Muscle of leg (tissue), 11 donors: ENCODE data around the gene WWOX. TPM values are rescaled to one million over a fixed set of nuclear protein-coding genes. Genes with fewer than 3 reads are reported as not detected.

Experiments used
- DNase-seq: peaks from one replicate; pipeline ENCODE4 v3.0.0; 2013
- H3K27ac ChIP-seq: one replicate; pipeline ENCODE4 v1.5.1; 2013; ENCODE audit warnings: mild to moderate bottlenecking, low read length, control low read depth
- H3K27me3 ChIP-seq: one replicate; pipeline ENCODE4 v1.6.1; 2013; ENCODE audit warnings: low read length; ENCODE audit not compliant: control insufficient read depth, insufficient read depth
- H3K36me3 ChIP-seq: one replicate; pipeline ENCODE4 v1.6.1; 2013; ENCODE audit warnings: low read length; ENCODE audit not compliant: control insufficient read depth, insufficient read depth
- H3K4me1 ChIP-seq: one replicate; pipeline ENCODE4 v1.6.1; 2013; ENCODE audit warnings: low read length; ENCODE audit not compliant: control insufficient read depth, insufficient read depth
- H3K4me3 ChIP-seq: one replicate; pipeline ENCODE4 v1.5.1; 2013; ENCODE audit warnings: low read length, control low read depth
- H3K9me3 ChIP-seq: replicated peaks from 2 replicates; pipeline ENCODE4 v1.6.1; 2013; ENCODE audit warnings: low read depth, low read length; ENCODE audit not compliant: control insufficient read depth
- WGBS: methylation state at CpG from one replicate; pipeline ENCODE4 v1.1.5; 2013; ENCODE audit warnings: missing lambda C conversion rate; ENCODE audit not compliant: insufficient coverage; 5-methylcytosine and 5-hydroxymethylcytosine counted together
- polyA plus RNA-seq, 8 donors: library from polyadenylated mRNA; unstranded; fragments of 120-200 nt; gene quantifications; one replicate each; pipeline versions ENCODE4 v1.2.1 to v1.2.3, GENCODE V29; 2013; ENCODE audit warnings: inconsistent platforms in 1 of 8, low replicate concordance in 1 of 8; ENCODE audit not compliant: insufficient read length in 8 of 8, insufficient read depth in 1 of 8
- total RNA-seq: library from RNA; stranded (reverse); fragments of 120-200 nt; gene quantifications from one replicate; pipeline ENCODE4 v1.2.4, GENCODE V29; 2013

The WWOX gene
- total and polyA plus RNA-seq, 9 donors = 8.1 to 15.8 (median 12.2) TPM

GRCh38 chr16:78998879-78999278 lies 899.4 kb downstream of the WWOX start:
- Histone ChIP-seq H3K27me3 (peaks cover 4% of the 10 kb centered on the region), H3K4me1 (peaks cover 25% of the 10 kb centered on the region), H3K36me3 (no peaks in the 10 kb centered on the region), H3K27ac (no peak overlapping the region), H3K9me3 (peaks cover 2% of the 10 kb centered on the region), H3K4me3 (no peak overlapping the region)
- WGBS = 89% methylated on average over 4 of the region's 11 CpGs
- no peak for DNase-seq

DNA sequence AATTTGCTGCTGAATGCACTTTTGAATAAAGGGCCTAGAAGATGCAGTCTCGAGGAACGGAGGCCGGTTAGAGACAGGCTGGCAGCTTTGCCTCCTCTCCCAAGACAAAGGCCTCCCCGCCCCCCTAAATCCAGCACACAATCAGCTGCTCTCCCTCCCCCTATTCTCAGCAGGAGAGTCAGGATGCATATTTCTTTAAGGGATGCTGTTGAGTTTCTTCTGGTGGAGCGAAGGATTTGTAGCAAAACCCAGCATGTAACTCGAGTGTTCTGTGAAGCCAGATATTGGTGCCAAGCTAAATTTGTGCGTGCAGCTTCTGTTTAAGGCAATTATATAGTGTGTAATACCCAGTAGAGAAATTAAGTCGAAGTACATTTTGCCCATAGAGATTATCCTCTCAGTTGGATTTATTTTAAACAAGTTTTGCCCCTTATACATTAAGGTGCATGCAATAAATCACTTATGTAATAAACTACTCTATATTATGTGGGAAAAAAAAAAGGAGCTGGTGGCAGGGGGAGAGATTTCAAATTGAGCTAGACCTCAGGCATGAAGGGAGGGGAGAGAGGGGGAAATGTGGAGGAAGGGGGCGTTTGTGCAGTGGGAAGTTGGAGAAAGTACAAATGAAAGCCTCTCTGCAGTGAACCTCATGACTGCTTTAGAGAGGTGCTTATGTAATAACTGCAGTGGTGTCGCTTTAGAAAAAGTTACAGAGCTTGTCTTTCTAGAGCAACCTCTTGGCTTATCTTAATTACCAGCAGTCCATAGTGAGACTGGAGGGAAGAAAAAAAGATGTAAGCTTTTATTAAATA lies 901.9 kb downstream of the WWOX start:
- DNase-seq = peak; percentile 40
- Histone ChIP-seq H3K36me3 (no peaks in the 10 kb centered on the region), H3K27me3 (peaks cover 4% of the 10 kb centered on the region), H3K4me3 (no peak overlapping the region), H3K27ac (no peak overlapping the region), H3K4me1 (peaks cover 39% of the 10 kb centered on the region), H3K9me3 (peaks cover 2% of the 10 kb centered on the region)
- WGBS = 0% methylated on average over 1 of the region's 10 CpGs

DNA sequence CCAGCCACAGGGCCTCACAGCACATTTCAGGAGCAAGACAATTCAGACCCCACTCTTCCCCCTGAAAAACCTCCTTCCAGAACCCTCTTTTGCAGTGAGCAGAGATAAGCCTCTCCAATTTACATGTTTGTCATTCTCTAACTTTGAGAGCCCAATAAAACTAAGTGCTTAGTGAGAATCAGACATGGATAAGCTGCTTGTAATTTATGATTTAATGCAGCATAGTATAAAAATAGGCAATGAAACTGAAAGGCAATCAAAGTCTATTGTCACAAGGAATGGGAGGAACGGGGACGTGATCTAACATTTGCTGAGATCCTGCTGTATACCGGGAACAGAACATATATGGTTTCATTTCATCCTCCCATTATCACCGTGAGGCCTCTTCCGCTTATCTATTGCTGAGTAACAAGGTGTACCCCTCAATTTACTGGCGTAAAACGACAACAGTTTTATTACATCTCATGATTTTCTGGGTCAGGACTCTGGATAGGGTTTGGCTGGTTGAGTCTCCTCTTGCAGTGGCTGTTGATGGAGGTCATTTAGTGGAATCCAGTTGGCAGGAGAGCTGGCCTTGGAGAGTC lies 903.7 kb downstream of the WWOX start:
- H3K36me3 ChIP-seq = no peaks in the 10 kb centered on the region
- 67% methylated on average over 1 of the region's 7 CpGs for WGBS
- H3K27ac ChIP-seq = no peak overlapping the region
- H3K4me1 ChIP-seq = peaks cover 28% of the 10 kb centered on the region
- H3K4me3 ChIP-seq = no peak overlapping the region
- peaks cover 2% of the 10 kb centered on the region for H3K9me3 ChIP-seq
- no peak for DNase-seq
- peaks cover 4% of the 10 kb centered on the region for H3K27me3 ChIP-seq

DNA sequence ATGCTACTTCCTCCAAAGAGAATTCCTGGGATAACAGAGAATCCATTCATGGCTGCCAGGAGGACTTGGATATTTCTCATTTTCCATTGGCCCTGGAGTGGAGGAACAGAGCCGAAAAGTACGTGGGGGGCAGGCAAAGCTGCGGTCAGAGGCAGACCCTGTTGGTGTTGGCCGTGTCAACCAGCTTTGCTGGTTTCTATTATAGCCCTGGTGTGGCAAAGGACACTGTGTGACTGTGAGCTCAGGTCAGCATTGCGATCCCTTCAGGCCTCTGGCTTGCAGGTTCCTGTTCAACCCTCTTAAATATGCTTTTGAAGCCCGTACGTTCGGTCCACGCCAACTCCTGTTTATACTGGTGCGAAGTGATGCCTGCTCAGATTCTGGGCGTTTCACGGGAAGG lies 904.9 kb downstream of the WWOX start:
- Histone ChIP-seq H3K9me3 (peaks cover 2% of the 10 kb centered on the region), H3K27me3 (peaks cover 4% of the 10 kb centered on the region), H3K4me3 (no peak overlapping the region), H3K4me1 (peaks cover 28% of the 10 kb centered on the region), H3K27ac (no peak overlapping the region), H3K36me3 (no peaks in the 10 kb centered on the region)
- WGBS = 76% methylated on average over 5 of the region's 12 CpGs
- DNase-seq = peak; percentile 64

GRCh38 chr16:79005096-79005495 lies 905.6 kb downstream of the WWOX start:
- Histone ChIP-seq H3K27ac (no peak overlapping the region), H3K36me3 (no peaks in the 10 kb centered on the region), H3K4me1 (peaks cover 28% of the 10 kb centered on the region), H3K9me3 (peaks cover 2% of the 10 kb centered on the region), H3K27me3 (peaks cover 4% of the 10 kb centered on the region), H3K4me3 (no peak overlapping the region)
- 79% methylated on average over 4 of the region's 6 CpGs for WGBS
- no peak for DNase-seq

- Histone ChIP-seq H3K4me3 (no peak overlapping the region), H3K9me3 (no peaks in the 10 kb centered on the region), H3K27ac (no peak overlapping the region), H3K27me3 (peaks cover 4% of the 10 kb centered on the region), H3K4me1 (peaks cover 22% of the 10 kb centered on the region), H3K36me3 (no peaks in the 10 kb centered on the region)
- DNase-seq = no peak
- WGBS = 97% methylated on average over 5 of the region's 8 CpGs
These were observed 906.8 kb downstream of the WWOX start for GRCh38 chr16:79006206-79006605.

GRCh38 chr16:79006765-79007164 lies 907.3 kb downstream of the WWOX start:
- no peak overlapping the region for H3K27ac ChIP-seq
- H3K9me3 ChIP-seq = no peaks in the 10 kb centered on the region
- H3K36me3 ChIP-seq = no peaks in the 10 kb centered on the region
- no peak for DNase-seq
- WGBS = 0% methylated on average over 1 of the region's 5 CpGs
- no peak overlapping the region for H3K4me3 ChIP-seq
- H3K4me1 ChIP-seq = peaks cover 21% of the 10 kb centered on the region
- H3K27me3 ChIP-seq = peaks cover 4% of the 10 kb centered on the region

GRCh38 chr16:79007614-79008013 lies 908.2 kb downstream of the WWOX start:
- no peak for DNase-seq
- Histone ChIP-seq H3K4me1 (peaks cover 21% of the 10 kb centered on the region), H3K36me3 (no peaks in the 10 kb centered on the region), H3K9me3 (no peaks in the 10 kb centered on the region), H3K27ac (no peak overlapping the region), H3K4me3 (no peak overlapping the region), H3K27me3 (peaks cover 4% of the 10 kb centered on the region)
- no CpG with 5 or more reads among the region's 3 CpGs for WGBS

DNA sequence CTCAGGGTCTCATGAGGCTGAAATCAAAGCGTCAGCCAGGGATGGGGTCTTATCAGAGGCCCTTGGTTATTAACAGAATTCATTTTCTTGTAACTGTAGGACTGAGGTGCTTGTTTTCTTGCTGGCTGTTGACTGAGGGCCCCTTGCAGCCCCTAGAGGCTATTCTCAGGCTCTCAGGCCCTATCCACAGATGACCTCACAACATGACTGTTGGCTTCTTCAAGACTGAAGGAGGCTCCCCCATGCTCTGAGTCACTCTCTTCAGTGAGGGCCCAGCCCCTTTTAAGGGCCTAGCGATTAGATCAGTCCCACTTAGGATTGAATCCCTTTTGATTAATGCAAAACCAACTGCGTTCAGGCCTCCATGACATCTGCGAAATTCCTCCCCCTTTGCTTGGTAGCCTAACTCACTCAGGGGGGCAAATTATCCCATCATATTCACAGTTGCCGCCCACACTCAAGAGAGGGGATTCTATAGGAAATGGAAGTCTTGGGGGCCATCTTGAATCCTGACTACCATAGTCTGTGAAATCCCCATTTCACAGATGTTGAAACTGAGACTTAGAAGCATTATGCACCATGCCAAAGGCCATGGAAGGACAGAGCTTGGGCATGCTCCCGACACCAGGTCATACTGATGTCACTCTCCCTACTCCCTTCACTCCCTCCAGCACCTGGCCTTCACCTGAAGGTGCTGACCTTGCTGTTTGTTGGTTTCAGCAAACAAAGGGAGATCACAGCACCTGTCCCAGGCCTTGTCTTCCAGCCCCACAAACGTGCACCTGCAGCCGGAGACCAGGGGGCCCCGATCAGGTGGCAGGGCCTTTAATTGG lies 908.8 kb downstream of the WWOX start:
- no peak for DNase-seq
- peaks cover 4% of the 10 kb centered on the region for H3K27me3 ChIP-seq
- peaks cover 20% of the 10 kb centered on the region for H3K4me1 ChIP-seq
- no peak overlapping the region for H3K4me3 ChIP-seq
- no peak overlapping the region for H3K27ac ChIP-seq
- H3K36me3 ChIP-seq = no peaks in the 10 kb centered on the region
- no peaks in the 10 kb centered on the region for H3K9me3 ChIP-seq
- WGBS = 83% methylated on average over 5 of the region's 9 CpGs

DNA sequence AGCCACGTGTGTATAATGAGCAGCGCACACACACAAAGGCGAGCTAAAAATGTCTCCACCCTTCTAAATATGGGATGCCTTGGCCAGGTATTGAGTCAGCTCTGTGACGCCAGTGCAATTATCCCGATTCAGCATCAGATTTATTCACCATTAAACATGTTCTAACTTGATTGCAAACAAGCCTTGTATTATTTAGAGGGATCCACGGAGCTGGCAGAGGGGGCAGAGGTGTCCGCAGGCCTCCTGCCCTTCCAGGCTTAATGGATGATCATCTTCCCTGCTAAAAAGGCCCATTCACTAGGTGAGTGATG lies 909.4 kb downstream of the WWOX start:
- Histone ChIP-seq H3K36me3 (no peaks in the 10 kb centered on the region), H3K9me3 (no peaks in the 10 kb centered on the region), H3K4me3 (no peak overlapping the region), H3K4me1 (peaks cover 14% of the 10 kb centered on the region), H3K27ac (no peak overlapping the region), H3K27me3 (peaks cover 4% of the 10 kb centered on the region)
- WGBS = 67% methylated on average over 2 of the region's 7 CpGs
- no peak for DNase-seq
